ENCODE data around the gene ADH4. TPM values are rescaled to one million over a fixed set of nuclear protein-coding genes. Genes with fewer than 3 reads are reported as not detected.

ADH4 gene
- total RNA-seq, 1 experiment from 2014 or later: 0.10 TPM

DNA sequence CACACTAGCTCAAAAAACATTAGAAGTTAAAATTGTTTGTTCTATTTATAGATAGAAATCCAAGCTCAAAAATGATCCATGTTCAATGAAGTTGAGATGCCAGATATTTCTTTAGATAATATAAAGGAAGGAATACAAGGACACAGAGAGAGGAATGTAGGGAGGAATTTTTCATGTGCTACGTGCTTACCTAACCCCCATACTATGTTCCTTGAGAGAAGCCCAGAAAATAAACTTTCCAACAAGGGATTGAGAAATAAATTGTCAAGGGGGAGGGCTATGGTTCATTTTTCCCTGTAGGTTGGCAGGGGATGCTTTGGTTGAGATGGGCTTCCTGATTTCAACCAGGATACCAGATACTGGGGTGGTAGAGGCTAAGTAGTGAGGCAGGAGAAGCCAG lies 39.9 kb downstream of the ADH4 start:
- ATAC-seq: no peak
- in situ Hi-C loops (cut with HindIII; ENCODE audit: low pct_unique_long_range_greater_than_20kb, low sequenced_read_pairs): no loop called here
- TF ChIP-seq CTCF (IDR thresholded peaks at IDR 0.05) (no peak), SIN3A (IDR thresholded peaks at IDR 0.05; ENCODE audit: borderline replicate concordance, insufficient read depth, low read depth, low read length) (no peak), TCF7L2 (IDR thresholded peaks at IDR 0.05; ENCODE audit: low read depth, low read length) (no peak), POLR2AphosphoS5 (IDR thresholded peaks at IDR 0.05; ENCODE audit: low read depth, low read length) (no peak)
- TF ChIP-seq, protein P1, sequence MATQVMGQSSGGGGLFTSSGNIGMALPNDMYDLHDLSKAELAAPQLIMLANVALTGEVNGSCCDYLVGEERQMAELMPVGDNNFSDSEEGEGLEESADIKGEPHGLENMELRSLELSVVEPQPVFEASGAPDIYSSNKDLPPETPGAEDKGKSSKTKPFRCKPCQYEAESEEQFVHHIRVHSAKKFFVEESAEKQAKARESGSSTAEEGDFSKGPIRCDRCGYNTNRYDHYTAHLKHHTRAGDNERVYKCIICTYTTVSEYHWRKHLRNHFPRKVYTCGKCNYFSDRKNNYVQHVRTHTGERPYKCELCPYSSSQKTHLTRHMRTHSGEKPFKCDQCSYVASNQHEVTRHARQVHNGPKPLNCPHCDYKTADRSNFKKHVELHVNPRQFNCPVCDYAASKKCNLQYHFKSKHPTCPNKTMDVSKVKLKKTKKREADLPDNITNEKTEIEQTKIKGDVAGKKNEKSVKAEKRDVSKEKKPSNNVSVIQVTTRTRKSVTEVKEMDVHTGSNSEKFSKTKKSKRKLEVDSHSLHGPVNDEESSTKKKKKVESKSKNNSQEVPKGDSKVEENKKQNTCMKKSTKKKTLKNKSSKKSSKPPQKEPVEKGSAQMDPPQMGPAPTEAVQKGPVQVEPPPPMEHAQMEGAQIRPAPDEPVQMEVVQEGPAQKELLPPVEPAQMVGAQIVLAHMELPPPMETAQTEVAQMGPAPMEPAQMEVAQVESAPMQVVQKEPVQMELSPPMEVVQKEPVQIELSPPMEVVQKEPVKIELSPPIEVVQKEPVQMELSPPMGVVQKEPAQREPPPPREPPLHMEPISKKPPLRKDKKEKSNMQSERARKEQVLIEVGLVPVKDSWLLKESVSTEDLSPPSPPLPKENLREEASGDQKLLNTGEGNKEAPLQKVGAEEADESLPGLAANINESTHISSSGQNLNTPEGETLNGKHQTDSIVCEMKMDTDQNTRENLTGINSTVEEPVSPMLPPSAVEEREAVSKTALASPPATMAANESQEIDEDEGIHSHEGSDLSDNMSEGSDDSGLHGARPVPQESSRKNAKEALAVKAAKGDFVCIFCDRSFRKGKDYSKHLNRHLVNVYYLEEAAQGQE (IDR thresholded peaks at IDR 0.05; ENCODE audit: insufficient read depth in 1 of 2, low read depth in 2 of 2, low read length in 1 of 2): no peak

DNA sequence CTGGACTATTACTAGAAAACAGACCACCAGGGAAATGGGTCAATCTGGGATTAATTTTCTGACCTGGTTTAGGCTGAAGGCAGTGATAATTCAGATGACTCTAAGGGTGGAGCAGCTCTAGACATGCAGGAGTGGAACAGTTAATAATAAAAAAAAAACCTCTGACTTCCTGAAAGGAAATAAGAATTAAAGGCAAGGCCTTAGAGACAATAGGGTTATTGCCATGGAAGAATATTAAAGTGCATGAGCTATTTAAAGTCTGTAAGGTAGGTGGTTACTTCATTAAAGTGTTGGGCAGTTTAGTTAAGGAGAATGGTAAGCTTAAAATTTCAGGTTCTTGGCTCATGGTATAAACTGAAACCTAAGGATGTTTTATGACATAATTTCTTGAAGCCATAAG lies 40.9 kb downstream of the ADH4 start:
- H3K27ac ChIP-seq (ENCODE audit: low read length): no peak overlapping the region
- intact Hi-C loops (cut with micrococcal nuclease; ENCODE audit: unreplicated experiment): no loop called here
- no peak for DNase-seq (ENCODE audit: low read depth, low spot score)
- in situ Hi-C loops (cut with HindIII; ENCODE audit: low pct_unique_long_range_greater_than_20kb, low sequenced_read_pairs): no loop called here
- no peaks in the 10 kb centered on the region for H3K27me3 ChIP-seq (ENCODE audit: control insufficient read depth, insufficient read depth, low read length)
- no peaks in the 10 kb centered on the region for H3K9me3 ChIP-seq (ENCODE audit: control insufficient read depth, insufficient read depth, low read depth, low read length)
- H3K4me1 ChIP-seq (ENCODE audit: control insufficient read depth, insufficient read depth, low read length): no peaks in the 10 kb centered on the region
- H3K36me3 ChIP-seq (ENCODE audit: control insufficient read depth, insufficient read depth, low read length): no peaks in the 10 kb centered on the region
- no TSS peak for BruUV-seq (replicated peaks)
- no peak for ATAC-seq
- CTCF ChIA-PET: no interaction called here
- H3K4me3 ChIP-seq (ENCODE audit: low read depth in 2 of 2, low read length in 2 of 2): no peak overlapping the region
- POLR2A ChIA-PET: no interaction called here
- TF ChIP-seq, protein P1 (IDR thresholded peaks at IDR 0.05; ENCODE audit: insufficient read depth in 1 of 2, low read depth in 2 of 2, low read length in 1 of 2): no peak
- TF ChIP-seq SIN3A (IDR thresholded peaks at IDR 0.05; ENCODE audit: borderline replicate concordance, insufficient read depth, low read depth, low read length) (no peak), CTCF (IDR thresholded peaks at IDR 0.05) (no peak), TCF7L2 (IDR thresholded peaks at IDR 0.05; ENCODE audit: low read depth, low read length) (no peak), POLR2AphosphoS5 (IDR thresholded peaks at IDR 0.05; ENCODE audit: low read depth, low read length) (no peak)

More for the DNA sequence above, 39.9 kb downstream of the ADH4 start:
- intact Hi-C loops (cut with micrococcal nuclease; ENCODE audit: unreplicated experiment): no loop called here
- ChIA-PET POLR2A (no interaction called here), CTCF (no interaction called here)
- Histone ChIP-seq H3K27ac (ENCODE audit: low read length) (no peak overlapping the region), H3K36me3 (ENCODE audit: control insufficient read depth, insufficient read depth, low read length) (no peaks in the 10 kb centered on the region), H3K9me3 (ENCODE audit: control insufficient read depth, insufficient read depth, low read depth, low read length) (no peaks in the 10 kb centered on the region), H3K4me3 (ENCODE audit: low read depth in 2 of 2, low read length in 2 of 2) (no peak overlapping the region), H3K4me1 (ENCODE audit: control insufficient read depth, insufficient read depth, low read length) (no peaks in the 10 kb centered on the region), H3K27me3 (ENCODE audit: control insufficient read depth, insufficient read depth, low read length) (no peaks in the 10 kb centered on the region)
- DNase-seq (ENCODE audit: low read depth, low spot score): no peak
- no TSS peak for BruUV-seq (replicated peaks)
